Panc1 (cell line): ENCODE data around the gene SLC38A9. TPM values are rescaled to one million over a fixed set of nuclear protein-coding genes. Genes with fewer than 3 reads are reported as not detected.

Experiments
- ATAC-seq: fragments of 200-7000 bp; cut with Tn5 transposase; 2 replicates; pipeline ENCODE4 v1.9.1; 2020; ENCODE audit warnings: mild to moderate bottlenecking, moderate library complexity
- BruUV-seq: library from RNA; stranded (reverse); fragments of 400-500 nt; replicated peaks from 2 replicates; lab custom pipeline; 2021; lab: Mats Ljungman, UMichigan
- CTCF ChIA-PET: fragments of 300-600 bp; sonication (Branson Sonifier 250); formaldehyde crosslinking; loops from one replicate; lab custom pipeline; 2022; ENCODE audit warnings: antibody characterized with exemption; lab: Charles Lee
- POLR2A ChIA-PET: fragments of 300-600 bp; sonication (Branson Sonifier 250); formaldehyde crosslinking; loops from one replicate; lab custom pipeline; 2022; ENCODE audit warnings: antibody characterized with exemption; lab: Charles Lee
- DNase-seq: peaks from one replicate; pipeline ENCODE4 v3.0.0-alpha.2; 2010; ENCODE audit warnings: low read depth, low spot score
- H3K27ac ChIP-seq: 2 replicates; pipeline ENCODE4 v1.5.1; 2011; ENCODE audit warnings: mild to moderate bottlenecking, low read length, inconsistent platforms
- H3K27me3 ChIP-seq: fragments of 200-500 bp; sonication (Bioruptor generic); 2 replicates; pipeline ENCODE4 v1.6.0; 2014; ENCODE audit warnings: low read length, inconsistent platforms; ENCODE audit not compliant: control insufficient read depth, insufficient read depth
- H3K36me3 ChIP-seq: fragments of 200-500 bp; sonication (Bioruptor generic); 2 replicates; pipeline ENCODE4 v1.5.1; 2014; ENCODE audit warnings: inconsistent platforms, mild to moderate bottlenecking, low read length, moderate library complexity; ENCODE audit not compliant: control insufficient read depth, insufficient read depth
- H3K4me1 ChIP-seq: 2 replicates; pipeline ENCODE4 v1.5.1; 2011; ENCODE audit warnings: inconsistent platforms, mild to moderate bottlenecking, low read length, moderate library complexity; ENCODE audit not compliant: control insufficient read depth, insufficient read depth
- H3K4me3 ChIP-seq, 2 experiments: 2 replicates each; pipeline ENCODE4 v1.5.1; 2011 to 2012; ENCODE audit warnings: low read depth in 2 of 2, low read length in 2 of 2, mild to moderate bottlenecking in 2 of 2, inconsistent platforms in 1 of 2, moderate library complexity in 1 of 2
- H3K9me3 ChIP-seq: fragments of 200-500 bp; sonication (Bioruptor generic); 2 replicates; pipeline ENCODE4 v1.5.1; 2014; ENCODE audit warnings: low read depth, mild to moderate bottlenecking, inconsistent platforms, low read length, moderate library complexity; ENCODE audit not compliant: control insufficient read depth, insufficient read depth
- CTCF ChIP-seq: fragments of 450-650 bp; IDR thresholded peaks from 2 replicates; pipeline ENCODE4 v1.5.1; 2017; ENCODE audit warnings: mild to moderate bottlenecking
- POLR2AphosphoS5 ChIP-seq: IDR thresholded peaks from 2 replicates; pipeline ENCODE4 v1.6.1; 2012; ENCODE audit warnings: mild to moderate bottlenecking, low read depth, low read length, moderate library complexity
- REST ChIP-seq, 2 experiments: IDR thresholded peaks; 2 replicates each; pipeline ENCODE4 v1.6.1; 2011 to 2012; ENCODE audit warnings: low read depth in 2 of 2, control low read depth in 1 of 2, low read length in 1 of 2, mild to moderate bottlenecking in 1 of 2, moderate library complexity in 1 of 2; ENCODE audit not compliant: insufficient read depth in 1 of 2
- SIN3A ChIP-seq: IDR thresholded peaks from 2 replicates; pipeline ENCODE4 v1.6.1; 2012; ENCODE audit warnings: low read depth, mild to moderate bottlenecking, low read length, moderate library complexity, borderline replicate concordance; ENCODE audit not compliant: insufficient read depth
- TCF7L2 ChIP-seq: IDR thresholded peaks from 2 replicates; pipeline ENCODE4 v1.6.1; 2011; ENCODE audit warnings: mild to moderate bottlenecking, low read depth, low read length, inconsistent platforms
- in situ Hi-C: cut with HindIII; loops from 2 replicates; pipeline ENCODE4 v1.10.0; 2016; ENCODE audit warnings: low sequenced_read_pairs, low pct_unique_long_range_greater_than_20kb
- intact Hi-C: fragments of 100-400 bp; cut with micrococcal nuclease; formaldehyde crosslinking; loops from one replicate; pipeline ENCODE4 v1.10.0; 2022; ENCODE audit not compliant: unreplicated experiment
- total RNA-seq: library from RNA; stranded (reverse); gene quantifications from one replicate; pipeline ENCODE4 v1.2.1, GENCODE V29; 2021; ENCODE audit not compliant: unreplicated experiment

Gene SLC38A9
- total RNA-seq, 1 experiment from 2014 or later, result 12.8 TPM

- ATAC-seq (no peak), DNase-seq (no peak)
- Histone ChIP-seq H3K4me1 (peaks cover 16% of the 10 kb centered on the region), H3K36me3 (no peaks in the 10 kb centered on the region), H3K9me3 (no peaks in the 10 kb centered on the region), H3K4me3 (peak overlapping the region in 1 of 2 experiments; percentile 34; a peak in 2 of 4 replicates), H3K27ac (peak overlapping the region; percentile 23; the same call in 1 of the 2 replicates), H3K27me3 (no peaks in the 10 kb centered on the region)
- ChIA-PET CTCF (no interaction called here), POLR2A (no interaction called here)
- TF ChIP-seq SIN3A (no peak), POLR2AphosphoS5 (no peak), TCF7L2 (no peak), CTCF (no peak), REST (IDR thresholded peaks at IDR 0.05; ENCODE audit: insufficient read depth in 1 of 2, low read depth in 2 of 2, low read length in 1 of 2) (no peak)
- in situ Hi-C loops, result no loop called here
- no TSS peak for BruUV-seq
- intact Hi-C loops, result no loop called here
Measured at GRCh38 chr5:55601628-55602027, 110.5 kb downstream of the SLC38A9 start.

GRCh38 chr5:55601204-55601618, 110.9 kb downstream of the SLC38A9 start:
- POLR2A ChIA-PET, result no interaction called here

More at GRCh38 chr5:55601204-55601618, 110.9 kb downstream of the SLC38A9 start:
- intact Hi-C loops, result no loop called here
- H3K4me3 ChIP-seq, result peak overlapping the region in 1 of 2 experiments; percentile 34; a peak in 2 of 4 replicates
- H3K27me3 ChIP-seq, result no peaks in the 10 kb centered on the region
- peak overlapping the region; percentile 23 for H3K27ac ChIP-seq
- BruUV-seq, result no TSS peak
- TF ChIP-seq SIN3A (no peak), REST (IDR thresholded peaks at IDR 0.05; ENCODE audit: insufficient read depth in 1 of 2, low read depth in 2 of 2, low read length in 1 of 2) (no peak), POLR2AphosphoS5 (no peak), TCF7L2 (no peak), CTCF (no peak)
- no peaks in the 10 kb centered on the region for H3K36me3 ChIP-seq
- in situ Hi-C loops, result no loop called here
- CTCF ChIA-PET, result no interaction called here
- ATAC-seq (peak; percentile 72), DNase-seq (no peak)
- H3K9me3 ChIP-seq, result no peaks in the 10 kb centered on the region
- H3K4me1 ChIP-seq, result peaks cover 16% of the 10 kb centered on the region
